Mesothelial cell of epicardium (in vitro differentiated cells): Measurements from ENCODE around the gene PRELP. TPM values are rescaled to one million over a fixed set of nuclear protein-coding genes. Genes with fewer than 3 reads are reported as not detected.

ENCODE experiments used
- DNase-seq, 2 experiments: peaks; one replicate each; pipeline ENCODE4 v3.0.0; 2021; ENCODE audit warnings: low spot score in 2 of 2; ENCODE audit not compliant: unreplicated experiment in 2 of 2
- H3K27ac Mint-ChIP-seq: 2 replicates; pipeline ENCODE4 v1.8.0; 2021; ENCODE audit warnings: mixed read lengths
- H3K27me3 Mint-ChIP-seq: 2 replicates; pipeline ENCODE4 v1.8.0; 2021; ENCODE audit warnings: low read depth, mixed read lengths
- H3K36me3 Mint-ChIP-seq: 2 replicates; pipeline ENCODE4 v1.8.0; 2021; ENCODE audit warnings: mixed read lengths
- H3K4me1 Mint-ChIP-seq: 2 replicates; pipeline ENCODE4 v1.8.0; 2021; ENCODE audit warnings: mixed read lengths
- H3K4me3 Mint-ChIP-seq: 2 replicates; pipeline ENCODE4 v1.8.0; 2021; ENCODE audit warnings: mild to moderate bottlenecking, moderate library complexity, mixed read lengths
- H3K9me3 Mint-ChIP-seq: 2 replicates; pipeline ENCODE4 v1.8.0; 2021; ENCODE audit warnings: mixed read lengths
- CTCF ChIP-seq: fragments of 200-600 bp; sonication (generic); IDR thresholded peaks from one replicate; pipeline ENCODE4 v1.5.0; 2021; ENCODE audit warnings: antibody characterized with exemption; ENCODE audit not compliant: unreplicated experiment
- total RNA-seq: library from RNA; stranded (reverse); gene quantifications from 3 replicates; pipeline ENCODE4 v1.2.1, GENCODE V29; 2021

Gene PRELP
- total RNA-seq, 1 donor from 2014 or later = 2.8 TPM

GRCh38 chr1:203478231-203478630 is 2.6 kb downstream of the PRELP start:
- no peaks in the 10 kb centered on the region for H3K9me3 Mint-ChIP-seq
- H3K4me3 Mint-ChIP-seq = no peak overlapping the region
- no peak for DNase-seq
- peaks cover under 1% of the 10 kb centered on the region for H3K27me3 Mint-ChIP-seq
- TF ChIP-seq CTCF = no peak
- H3K36me3 Mint-ChIP-seq = no peaks in the 10 kb centered on the region
- no peak overlapping the region for H3K27ac Mint-ChIP-seq
- H3K4me1 Mint-ChIP-seq = peaks cover 31% of the 10 kb centered on the region

DNA sequence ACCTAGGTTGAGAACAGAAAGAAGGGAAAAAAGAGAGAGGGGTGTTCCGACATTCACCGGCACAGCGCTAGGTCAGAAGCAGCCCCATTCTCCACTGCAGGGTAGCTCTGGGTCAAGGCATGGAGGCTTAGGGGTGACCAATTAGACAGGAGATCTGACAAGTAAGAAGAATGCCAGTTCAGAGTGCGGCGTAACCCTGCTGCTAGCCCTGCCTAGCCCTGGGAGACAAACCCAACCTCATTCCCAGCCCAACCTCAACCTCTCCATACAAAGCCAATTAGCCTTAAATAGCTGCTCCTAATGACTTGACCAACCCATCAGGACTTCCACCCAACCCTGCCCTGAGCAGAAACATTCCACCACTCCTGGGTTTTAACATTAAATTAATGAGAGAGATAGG is 3.4 kb downstream of the PRELP start:
- H3K9me3 Mint-ChIP-seq = no peaks in the 10 kb centered on the region
- no peak for TF ChIP-seq CTCF
- no peaks in the 10 kb centered on the region for H3K36me3 Mint-ChIP-seq
- no peak overlapping the region for H3K4me3 Mint-ChIP-seq
- DNase-seq = no peak
- H3K4me1 Mint-ChIP-seq = peaks cover 31% of the 10 kb centered on the region
- no peaks in the 10 kb centered on the region for H3K27me3 Mint-ChIP-seq
- no peak overlapping the region for H3K27ac Mint-ChIP-seq

- DNase-seq = no peak
- H3K4me1 Mint-ChIP-seq = peaks cover 31% of the 10 kb centered on the region
- H3K36me3 Mint-ChIP-seq = no peaks in the 10 kb centered on the region
- H3K9me3 Mint-ChIP-seq = no peaks in the 10 kb centered on the region
- H3K27me3 Mint-ChIP-seq = no peaks in the 10 kb centered on the region
- no peak overlapping the region for H3K4me3 Mint-ChIP-seq
- no peak for TF ChIP-seq CTCF
- no peak overlapping the region for H3K27ac Mint-ChIP-seq
Measured at GRCh38 chr1:203479646-203480045, 4.0 kb downstream of the PRELP start.

GRCh38 chr1:203480084-203480483 is 4.5 kb downstream of the PRELP start:
- Mint-ChIP-seq H3K4me1 (peaks cover 30% of the 10 kb centered on the region), H3K9me3 (no peaks in the 10 kb centered on the region), H3K36me3 (no peaks in the 10 kb centered on the region), H3K27me3 (no peaks in the 10 kb centered on the region), H3K27ac (peak overlapping the region; percentile 89), H3K4me3 (no peak overlapping the region)
- DNase-seq = no peak
- TF ChIP-seq CTCF = no peak

GRCh38 chr1:203480525-203481084 is 5.0 kb downstream of the PRELP start:
- H3K4me1 Mint-ChIP-seq = peaks cover 27% of the 10 kb centered on the region
- no peaks in the 10 kb centered on the region for H3K27me3 Mint-ChIP-seq
- H3K36me3 Mint-ChIP-seq = no peaks in the 10 kb centered on the region
- H3K27ac Mint-ChIP-seq = peak overlapping the region; percentile 89
- no peak overlapping the region for H3K4me3 Mint-ChIP-seq
- no peak for TF ChIP-seq CTCF
- no peak for DNase-seq
- no peaks in the 10 kb centered on the region for H3K9me3 Mint-ChIP-seq

GRCh38 chr1:203481196-203481595 is 5.6 kb downstream of the PRELP start:
- peak overlapping the region; percentile 3 for H3K27ac Mint-ChIP-seq
- TF ChIP-seq CTCF = no peak
- H3K9me3 Mint-ChIP-seq = no peaks in the 10 kb centered on the region
- H3K4me3 Mint-ChIP-seq = no peak overlapping the region
- DNase-seq = no peak
- peaks cover 21% of the 10 kb centered on the region for H3K4me1 Mint-ChIP-seq
- no peaks in the 10 kb centered on the region for H3K36me3 Mint-ChIP-seq
- H3K27me3 Mint-ChIP-seq = no peaks in the 10 kb centered on the region
